ENCODE data around the gene GALC.
"Not testable (repeated sequence)": the region's sequence is repeated elsewhere in the genome, so short reads cannot be mapped to it uniquely, and the experiment has no call there.

GALC gene

GRCh38 chr14:87992718-87993628, at the start of gene GALC:
TSS of gene GALC (minus strand) at chr14:87993182. CDS start at chr14:87993164, 18 bp downstream.
- DNase-seq = peak; percentile 72 to 93 (median 84)

DNA sequence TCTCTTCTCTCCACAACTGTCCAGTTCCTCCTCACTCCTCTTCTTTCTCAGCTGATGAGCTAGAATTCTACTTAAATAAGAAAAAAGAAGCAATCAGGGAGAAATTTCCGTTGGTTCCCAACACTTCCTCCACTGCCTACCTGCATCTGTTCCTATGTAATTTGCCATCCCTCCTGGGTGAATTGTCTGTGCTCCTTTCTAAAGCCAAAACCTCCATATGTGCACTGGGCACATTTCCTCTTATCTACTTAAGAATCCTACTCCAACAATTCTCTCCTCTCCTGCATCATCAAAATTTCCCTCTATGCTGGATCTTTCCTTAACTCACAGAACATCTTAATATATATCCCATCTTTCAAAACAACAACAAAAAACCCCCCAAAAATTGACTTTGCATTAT, 47.2 kb upstream of the GALC start:
- no peak for DNase-seq

DNA sequence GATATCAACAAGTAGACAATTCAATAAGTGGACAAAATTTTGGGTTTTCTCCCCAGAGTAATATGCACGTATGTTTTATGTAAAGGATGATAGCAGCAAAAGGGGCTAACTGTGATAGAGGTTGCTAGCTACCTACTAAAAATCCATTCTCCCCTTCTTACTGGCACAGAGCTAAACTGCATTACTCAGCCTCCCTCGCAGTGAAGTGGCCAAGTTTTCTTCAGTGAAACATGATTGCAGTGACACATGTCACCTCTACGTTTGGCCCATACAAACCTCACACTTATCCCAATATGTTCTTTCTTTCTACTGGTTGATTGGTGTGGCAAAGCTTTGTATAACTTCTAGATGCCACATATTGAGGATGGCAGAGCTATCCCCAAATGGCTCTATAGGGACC, 46.2 kb upstream of the GALC start:
- DNase-seq = no peak

- no peak for DNase-seq
These were observed 44.3 kb upstream of the GALC start for GRCh38 chr14:88037325-88037724.

DNA sequence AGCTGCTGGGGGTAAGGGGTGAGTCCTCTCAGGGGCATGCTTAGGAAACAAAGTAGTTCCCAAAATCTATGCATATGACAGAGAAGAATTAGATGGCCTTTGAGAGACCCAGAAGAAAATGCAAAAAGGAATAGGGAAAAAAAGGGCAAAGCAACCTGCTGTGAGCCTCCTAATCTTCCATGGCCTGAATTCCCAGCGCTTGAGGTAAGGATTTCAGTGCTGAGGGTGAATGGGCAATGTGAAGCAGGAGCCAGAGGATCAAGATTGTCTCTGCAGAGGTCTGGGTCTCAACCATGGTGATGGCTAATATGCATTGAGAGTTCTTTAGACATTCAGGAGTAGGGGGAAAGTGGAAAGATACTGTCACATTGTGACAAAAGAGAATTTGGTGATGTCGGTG, 43.4 kb upstream of the GALC start:
- DNase-seq = no peak

DNA sequence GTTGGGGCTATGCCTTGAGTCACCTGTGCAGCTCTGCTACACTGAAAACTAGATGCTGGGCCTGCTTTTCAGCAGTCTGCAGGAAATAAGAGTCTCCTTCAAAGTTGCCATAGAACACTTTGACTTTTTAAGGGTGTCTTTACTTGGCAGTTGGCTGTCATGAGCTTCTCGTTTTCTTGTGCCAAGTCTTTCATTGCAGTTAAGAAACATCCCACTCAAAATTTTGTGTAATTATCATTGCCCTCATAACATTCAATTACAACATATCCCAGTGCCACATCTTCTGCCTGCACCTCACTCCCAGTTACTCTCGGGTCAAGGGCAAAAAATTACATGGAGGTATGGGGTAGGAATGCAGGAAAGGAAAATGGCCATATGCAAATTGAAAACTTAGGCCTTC, 41.1 kb upstream of the GALC start:
- DNase-seq = no peak

DNA sequence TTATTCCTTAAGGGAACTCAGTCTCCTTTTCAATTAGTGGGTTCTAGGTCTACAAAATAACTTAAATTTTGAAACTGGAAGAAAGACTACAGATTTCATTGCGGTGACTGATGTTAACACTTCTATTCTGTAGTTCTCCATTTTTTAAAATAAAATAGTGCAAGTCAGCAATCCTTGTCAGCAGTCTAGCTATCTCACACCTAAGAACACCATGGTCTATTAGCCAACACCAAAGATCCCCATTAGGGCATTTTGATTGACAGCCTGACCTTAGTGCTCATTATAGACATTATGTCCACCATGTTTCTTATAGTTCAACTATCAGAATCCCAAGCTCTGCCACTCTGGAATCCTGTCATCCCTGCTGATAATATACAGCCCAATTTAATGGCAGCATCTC, 39.4 kb upstream of the GALC start:
- no peak for DNase-seq

GRCh38 chr14:88030892-88031291, 37.9 kb upstream of the GALC start:
- no peak for DNase-seq

DNA sequence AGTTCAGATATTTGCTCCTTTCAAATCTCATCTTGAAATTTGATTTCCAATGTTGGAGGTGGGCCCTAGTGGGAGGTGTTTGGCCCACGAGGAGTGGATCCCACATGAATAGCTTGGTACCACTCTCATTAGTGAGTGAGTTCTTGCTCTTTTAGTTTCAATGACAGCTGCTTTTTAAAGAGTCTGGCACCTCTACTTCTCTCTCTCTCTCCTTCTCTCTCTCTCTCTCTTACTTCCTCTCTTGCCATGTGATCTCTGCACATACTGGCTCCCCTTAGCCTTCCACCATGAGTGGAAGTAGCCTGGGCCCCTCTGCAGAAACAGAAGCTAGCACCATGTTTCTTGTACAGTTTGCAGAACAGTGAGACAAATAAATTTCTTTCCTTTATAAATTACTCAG, 37.1 kb upstream of the GALC start:
- no peak for DNase-seq

- DNase-seq = no peak
These were observed 36.5 kb upstream of the GALC start for GRCh38 chr14:88029500-88029899.

GRCh38 chr14:88026890-88027289, 33.9 kb upstream of the GALC start:
- DNase-seq = no peak

GRCh38 chr14:88025313-88025712, 32.3 kb upstream of the GALC start:
- no peak for DNase-seq

DNA sequence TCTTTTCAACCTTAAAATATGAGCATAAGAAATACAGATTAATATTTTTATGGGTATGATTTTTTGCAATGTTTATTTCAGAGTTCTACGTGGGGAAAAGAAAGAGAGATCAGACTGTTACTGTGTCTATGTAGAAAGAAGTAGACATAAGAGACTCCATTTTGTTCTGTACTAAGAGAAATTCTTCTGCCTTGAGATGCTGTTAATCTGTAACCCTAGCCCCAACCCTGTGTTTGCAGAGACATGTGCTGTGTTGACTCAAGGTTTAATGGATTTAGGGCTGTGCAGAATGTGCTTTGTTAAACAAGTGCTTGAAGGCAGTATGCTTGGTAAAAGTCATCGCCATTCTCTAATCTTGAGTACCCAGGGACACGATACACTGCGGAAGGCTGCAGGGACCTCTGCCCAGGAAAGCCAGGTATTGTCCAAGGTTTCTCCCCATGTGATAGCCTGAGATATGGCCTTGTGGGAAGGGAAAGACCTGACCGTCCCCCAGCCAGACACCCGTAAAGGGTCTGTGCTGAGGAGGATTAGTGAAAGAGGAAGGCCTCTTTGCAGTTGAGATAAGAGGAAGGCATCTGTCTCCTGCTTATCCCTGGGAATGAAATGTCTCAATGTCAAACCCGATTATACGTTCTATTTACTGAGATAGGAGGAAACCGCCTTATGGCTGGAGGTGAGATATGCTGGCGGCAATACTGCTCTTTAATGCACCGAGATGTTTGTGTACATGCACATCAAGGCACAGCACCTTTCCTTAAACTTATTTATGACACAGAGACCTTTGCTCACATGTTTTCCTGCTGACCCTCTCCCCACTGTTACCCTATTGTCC, 31.5 kb upstream of the GALC start:
- DNase-seq = not testable (repeated sequence)

DNA sequence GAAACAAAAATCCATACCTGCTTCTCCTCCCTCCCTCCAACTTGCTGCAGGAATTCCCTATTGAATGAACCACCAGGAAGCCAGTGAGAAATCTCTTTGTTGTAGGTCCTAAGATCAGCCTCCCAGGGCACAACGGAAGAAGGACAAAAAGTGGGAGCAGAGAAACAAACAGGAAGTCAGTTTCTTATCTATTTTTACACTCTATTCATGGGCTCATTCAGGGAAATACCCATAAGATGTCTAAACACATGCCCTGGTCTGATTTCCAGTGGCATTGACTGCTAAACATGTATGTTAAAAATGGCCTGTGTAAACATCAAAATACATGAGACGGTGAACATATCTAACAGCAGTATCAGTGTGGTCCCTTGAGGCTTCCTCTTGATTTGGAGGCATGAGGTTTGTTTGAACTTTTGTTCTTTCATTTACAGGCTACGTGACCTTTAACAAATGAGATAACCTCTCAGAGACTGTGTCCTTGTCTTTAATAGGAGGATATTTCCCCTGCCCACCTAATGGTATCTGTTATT, 30.7 kb upstream of the GALC start:
- no peak for DNase-seq

GRCh38 chr14:88017535-88017934, 24.6 kb upstream of the GALC start:
- no peak for DNase-seq

DNA sequence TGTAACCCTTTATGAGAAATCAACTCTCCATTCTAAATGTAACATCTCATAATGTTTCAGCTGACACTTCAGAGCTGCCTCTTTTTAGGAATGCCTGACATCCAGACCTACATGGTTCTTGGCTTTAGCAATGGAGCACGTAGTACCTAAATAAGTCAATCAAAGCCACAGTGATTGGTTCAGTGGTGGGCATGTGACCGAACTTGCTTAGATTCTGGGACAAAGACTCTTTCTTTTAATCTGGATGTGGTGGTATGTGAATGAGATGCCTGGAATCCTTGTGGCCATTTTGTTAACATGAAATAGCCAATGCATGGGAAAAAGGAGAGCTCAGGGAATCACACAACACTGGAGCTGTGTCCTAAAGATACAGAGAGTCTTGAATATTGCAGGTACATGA, 23.8 kb upstream of the GALC start:
- no peak for DNase-seq

DNA sequence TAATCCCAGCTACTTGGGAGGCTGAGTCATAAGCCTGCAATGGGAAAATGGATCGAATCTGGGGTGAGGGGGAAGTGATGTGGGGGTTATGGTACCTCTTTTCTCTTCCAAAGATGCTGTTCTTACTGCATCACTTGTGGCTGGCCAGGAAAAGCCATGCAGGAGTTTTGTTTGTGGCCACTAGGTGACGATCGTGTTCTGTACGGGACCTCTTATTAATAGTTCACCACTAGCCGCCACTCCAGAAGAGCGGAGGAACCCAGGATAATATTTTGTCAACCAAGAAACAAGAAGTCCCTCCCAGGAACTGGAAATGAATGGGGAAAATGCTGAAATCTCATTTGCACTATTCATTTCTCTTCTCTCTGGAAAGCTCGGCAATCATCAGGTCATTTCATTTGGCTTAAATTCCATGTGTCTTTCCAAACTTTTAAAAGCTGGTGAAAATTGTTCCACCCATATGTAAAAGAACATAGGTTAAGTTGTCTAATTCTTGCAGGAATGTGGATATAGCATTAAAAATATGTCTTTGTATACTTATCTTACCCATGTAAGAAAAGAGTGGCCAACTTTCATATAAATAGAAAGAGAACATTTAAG, 20.9 kb upstream of the GALC start:
- no peak for DNase-seq

DNA sequence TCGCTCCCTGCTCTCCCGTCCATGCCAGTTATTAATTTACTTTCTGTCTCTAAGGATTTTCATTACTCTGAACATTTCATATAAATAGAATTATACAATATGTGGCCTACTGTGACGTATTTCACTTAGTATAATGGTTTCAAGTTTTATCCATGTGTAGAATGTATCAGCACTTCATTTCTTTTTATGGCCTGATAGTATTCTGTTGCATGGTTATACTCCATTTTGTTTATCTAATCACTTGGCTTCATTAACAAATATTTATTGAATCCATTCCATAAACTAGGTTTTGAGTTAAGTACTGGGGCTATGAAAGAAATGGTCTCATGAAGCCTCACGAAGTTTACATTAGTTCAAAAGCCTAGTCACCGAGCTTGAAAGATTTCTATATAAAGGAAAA, 19.5 kb upstream of the GALC start:
- DNase-seq = no peak

GRCh38 chr14:88010331-88010730, 17.3 kb upstream of the GALC start:
- no peak for DNase-seq

- DNase-seq = no peak
These were observed 16.5 kb upstream of the GALC start for GRCh38 chr14:88009486-88009885.

GRCh38 chr14:88008039-88008742, 15.2 kb upstream of the GALC start:
- DNase-seq = no peak

DNA sequence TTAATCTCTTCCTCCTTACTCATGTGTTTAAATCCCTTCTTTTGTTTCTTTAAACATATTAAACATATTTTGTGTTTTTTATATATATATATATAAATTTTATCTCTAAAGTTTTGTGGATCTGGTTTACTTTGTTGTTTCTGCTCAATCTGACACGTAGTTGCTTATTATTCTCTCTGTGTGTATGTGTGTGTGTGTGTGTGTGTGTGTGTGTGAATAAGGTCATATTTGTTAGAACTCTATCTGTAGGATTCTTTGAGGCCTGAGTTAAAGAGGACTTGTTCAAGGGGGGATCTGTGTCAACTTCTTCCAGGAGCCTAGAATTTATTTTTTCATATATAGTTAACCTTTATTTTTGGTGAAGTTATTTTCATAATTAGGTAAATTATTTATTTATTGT, 14.6 kb upstream of the GALC start:
- no peak for DNase-seq
